ENCODE measurements around the gene FOXP3. TPM values are rescaled to one million over a fixed set of nuclear protein-coding genes. Genes with fewer than 3 reads are reported as not detected.

The FOXP3 gene
- total RNA-seq, 1 donor from 2014 or later = not detected

DNA sequence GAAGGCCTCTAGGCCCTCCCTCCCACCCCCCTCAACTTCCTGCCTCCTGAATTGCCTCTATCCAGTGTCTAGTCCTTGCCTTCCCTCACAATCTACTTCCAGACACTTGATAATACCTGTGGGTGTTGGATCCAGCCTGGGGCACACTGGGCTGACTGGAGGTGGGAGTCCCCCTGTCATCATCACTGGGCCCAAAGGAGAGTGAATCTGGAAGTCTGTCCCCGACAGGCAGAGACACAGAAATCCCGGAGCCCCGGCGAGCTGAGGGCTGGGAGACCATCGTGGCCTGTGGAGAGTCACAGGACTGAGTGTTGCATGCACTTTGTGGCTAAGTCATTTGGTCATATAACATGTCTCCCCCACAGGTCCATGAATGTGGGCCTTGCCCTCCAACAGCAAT, 56.1 kb downstream of the FOXP3 start:
- intact Hi-C loops (cut with DNase I) = no loop called here
- ATAC-seq (no peak), DNase-seq (no peak)
- no peaks in the 10 kb centered on the region for H3K36me3 ChIP-seq
- H3K27me3 ChIP-seq (ENCODE audit: low read depth) = no peaks in the 10 kb centered on the region
- no peaks in the 10 kb centered on the region for H3K4me1 ChIP-seq
- H3K9me3 ChIP-seq = no peaks in the 10 kb centered on the region
- no peak overlapping the region for H3K27ac ChIP-seq
- TF ChIP-seq, protein P1, sequence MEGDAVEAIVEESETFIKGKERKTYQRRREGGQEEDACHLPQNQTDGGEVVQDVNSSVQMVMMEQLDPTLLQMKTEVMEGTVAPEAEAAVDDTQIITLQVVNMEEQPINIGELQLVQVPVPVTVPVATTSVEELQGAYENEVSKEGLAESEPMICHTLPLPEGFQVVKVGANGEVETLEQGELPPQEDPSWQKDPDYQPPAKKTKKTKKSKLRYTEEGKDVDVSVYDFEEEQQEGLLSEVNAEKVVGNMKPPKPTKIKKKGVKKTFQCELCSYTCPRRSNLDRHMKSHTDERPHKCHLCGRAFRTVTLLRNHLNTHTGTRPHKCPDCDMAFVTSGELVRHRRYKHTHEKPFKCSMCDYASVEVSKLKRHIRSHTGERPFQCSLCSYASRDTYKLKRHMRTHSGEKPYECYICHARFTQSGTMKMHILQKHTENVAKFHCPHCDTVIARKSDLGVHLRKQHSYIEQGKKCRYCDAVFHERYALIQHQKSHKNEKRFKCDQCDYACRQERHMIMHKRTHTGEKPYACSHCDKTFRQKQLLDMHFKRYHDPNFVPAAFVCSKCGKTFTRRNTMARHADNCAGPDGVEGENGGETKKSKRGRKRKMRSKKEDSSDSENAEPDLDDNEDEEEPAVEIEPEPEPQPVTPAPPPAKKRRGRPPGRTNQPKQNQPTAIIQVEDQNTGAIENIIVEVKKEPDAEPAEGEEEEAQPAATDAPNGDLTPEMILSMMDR (IDR thresholded peaks at IDR 0.05) = no peak
- no peak overlapping the region for H3K4me3 ChIP-seq

DNA sequence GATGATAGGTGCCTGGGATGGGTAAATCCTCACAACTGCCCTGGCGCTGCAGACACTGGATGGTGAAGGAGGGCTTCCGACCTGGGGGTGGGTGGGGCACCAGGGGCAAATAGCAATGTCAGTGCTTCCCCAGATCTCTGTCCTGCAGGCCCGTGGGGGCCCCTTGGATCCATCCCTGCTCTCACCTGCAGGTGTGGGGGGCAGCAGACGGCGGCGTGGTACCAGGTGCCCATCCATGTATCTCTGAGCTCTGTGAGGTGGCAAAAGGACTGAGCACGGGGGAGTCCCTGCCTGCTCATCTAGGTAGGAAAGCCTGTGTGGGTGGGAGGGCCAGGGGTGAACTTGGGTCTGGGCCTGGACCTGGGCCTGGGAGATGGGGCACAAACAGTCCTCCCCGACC, 58.0 kb downstream of the FOXP3 start:
- Histone ChIP-seq H3K4me3 (no peak overlapping the region), H3K4me1 (no peaks in the 10 kb centered on the region), H3K36me3 (no peaks in the 10 kb centered on the region), H3K27me3 (ENCODE audit: low read depth) (no peaks in the 10 kb centered on the region), H3K9me3 (no peaks in the 10 kb centered on the region), H3K27ac (no peak overlapping the region)
- DNase-seq = no peak
- no peak for ATAC-seq
- intact Hi-C loops (cut with DNase I) = no loop called here
- TF ChIP-seq, protein P1 (IDR thresholded peaks at IDR 0.05) = no peak

DNA sequence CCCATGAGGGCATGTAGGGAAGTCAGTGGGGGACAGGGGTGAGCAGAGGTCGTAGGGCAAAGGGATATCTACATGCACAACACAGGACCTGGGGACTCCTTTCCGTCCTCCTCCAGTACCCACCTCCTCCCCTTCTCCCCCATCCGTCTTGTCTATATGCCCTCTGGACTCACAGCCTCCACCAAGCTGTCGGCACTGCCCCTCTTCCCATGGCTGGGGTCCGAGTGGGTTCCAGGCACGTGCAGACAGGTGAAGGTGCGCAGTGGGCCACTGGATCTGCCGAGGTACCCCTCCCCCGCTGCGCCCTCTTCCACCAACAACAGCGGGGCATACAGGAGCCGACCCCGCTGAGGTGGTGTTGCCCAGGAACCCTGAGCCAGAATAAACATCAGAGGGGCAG, 59.1 kb downstream of the FOXP3 start:
- Histone ChIP-seq H3K27ac (no peak overlapping the region), H3K9me3 (no peaks in the 10 kb centered on the region), H3K4me3 (no peak overlapping the region), H3K27me3 (ENCODE audit: low read depth) (no peaks in the 10 kb centered on the region), H3K36me3 (no peaks in the 10 kb centered on the region), H3K4me1 (no peaks in the 10 kb centered on the region)
- no peak for ATAC-seq
- intact Hi-C loops (cut with DNase I) = no loop called here
- no peak for DNase-seq
- TF ChIP-seq, protein P1 (IDR thresholded peaks at IDR 0.05) = no peak

DNA sequence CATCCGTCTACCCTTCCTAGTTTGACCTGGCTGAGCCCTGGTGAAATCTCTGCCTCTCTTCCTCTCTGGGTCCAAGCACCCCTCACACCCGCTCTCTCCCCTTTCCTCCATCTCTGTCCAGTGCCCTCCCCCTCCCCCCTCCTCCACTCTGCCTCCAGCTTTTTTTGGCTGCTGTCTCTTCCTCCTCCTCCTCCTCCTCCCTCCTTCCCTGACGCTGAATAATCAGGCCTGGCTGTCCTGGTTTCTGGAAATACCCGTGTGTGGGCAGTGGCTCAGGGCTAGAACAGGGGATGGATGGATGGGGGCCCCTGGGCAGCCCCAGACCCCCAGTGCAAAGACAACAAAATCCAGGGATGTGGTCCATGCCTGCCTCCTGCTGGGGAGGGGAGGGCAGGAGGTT, 59.8 kb downstream of the FOXP3 start:
- Histone ChIP-seq H3K9me3 (no peaks in the 10 kb centered on the region), H3K4me1 (no peaks in the 10 kb centered on the region), H3K4me3 (no peak overlapping the region), H3K27me3 (ENCODE audit: low read depth) (no peaks in the 10 kb centered on the region), H3K36me3 (no peaks in the 10 kb centered on the region), H3K27ac (no peak overlapping the region)
- DNase-seq (no peak), ATAC-seq (no peak)
- TF ChIP-seq, protein P1 (IDR thresholded peaks at IDR 0.05) = no peak
- intact Hi-C loops (cut with DNase I) = no loop called here

DNA sequence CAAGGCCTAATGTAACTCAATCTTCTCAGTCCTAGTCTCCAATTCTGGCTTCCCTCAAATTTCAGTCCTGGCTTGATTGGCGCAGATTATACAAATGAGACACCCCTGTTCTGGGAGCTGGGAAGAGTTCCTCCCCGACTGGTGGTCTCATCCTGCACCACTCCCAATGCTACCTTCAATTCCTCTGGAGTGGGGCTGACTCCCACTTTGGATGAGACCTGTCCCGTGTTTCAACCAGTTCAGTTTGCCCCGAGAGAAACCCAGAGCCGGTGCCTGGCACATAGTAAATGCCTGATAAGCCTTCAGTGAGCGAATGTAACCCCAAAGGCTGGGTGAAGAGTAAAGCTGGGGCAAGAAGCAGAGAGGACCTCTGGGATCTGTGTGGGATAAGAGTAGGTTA, 60.5 kb downstream of the FOXP3 start:
- intact Hi-C loops (cut with DNase I) = no loop called here

More for the DNA sequence above, 60.5 kb downstream of the FOXP3 start:
- H3K27ac ChIP-seq = no peak overlapping the region
- H3K27me3 ChIP-seq (ENCODE audit: low read depth) = no peaks in the 10 kb centered on the region
- ATAC-seq (no peak), DNase-seq (no peak)
- no peak overlapping the region for H3K4me3 ChIP-seq
- H3K36me3 ChIP-seq = no peaks in the 10 kb centered on the region
- H3K9me3 ChIP-seq = no peaks in the 10 kb centered on the region
- TF ChIP-seq, protein P1 (IDR thresholded peaks at IDR 0.05) = no peak
- H3K4me1 ChIP-seq = no peaks in the 10 kb centered on the region

Data from lower lobe of right lung (tissue), 2 donors.